Measurements from ENCODE around the gene GOLGA1. TPM values are rescaled to one million over a fixed set of nuclear protein-coding genes. Genes with fewer than 3 reads are reported as not detected.
A peak's percentile ranks its signal among the peaks of the same experiment; 100 is the strongest.

The GOLGA1 gene, protein sequence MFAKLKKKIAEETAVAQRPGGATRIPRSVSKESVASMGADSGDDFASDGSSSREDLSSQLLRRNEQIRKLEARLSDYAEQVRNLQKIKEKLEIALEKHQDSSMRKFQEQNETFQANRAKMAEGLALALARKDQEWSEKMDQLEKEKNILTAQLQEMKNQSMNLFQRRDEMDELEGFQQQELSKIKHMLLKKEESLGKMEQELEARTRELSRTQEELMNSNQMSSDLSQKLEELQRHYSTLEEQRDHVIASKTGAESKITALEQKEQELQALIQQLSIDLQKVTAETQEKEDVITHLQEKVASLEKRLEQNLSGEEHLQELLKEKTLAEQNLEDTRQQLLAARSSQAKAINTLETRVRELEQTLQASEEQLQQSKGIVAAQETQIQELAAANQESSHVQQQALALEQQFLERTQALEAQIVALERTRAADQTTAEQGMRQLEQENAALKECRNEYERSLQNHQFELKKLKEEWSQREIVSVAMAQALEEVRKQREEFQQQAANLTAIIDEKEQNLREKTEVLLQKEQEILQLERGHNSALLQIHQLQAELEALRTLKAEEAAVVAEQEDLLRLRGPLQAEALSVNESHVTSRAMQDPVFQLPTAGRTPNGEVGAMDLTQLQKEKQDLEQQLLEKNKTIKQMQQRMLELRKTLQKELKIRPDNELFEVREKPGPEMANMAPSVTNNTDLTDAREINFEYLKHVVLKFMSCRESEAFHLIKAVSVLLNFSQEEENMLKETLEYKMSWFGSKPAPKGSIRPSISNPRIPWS
- total RNA-seq, result 10 to 100 TPM; 17.8 to 18.1 TPM
- polyA plus RNA-seq (ENCODE audit: insufficient read length in 2 of 2), result 10 to 100 TPM; 19.6 to 21.7 TPM
- long read RNA-seq, donor 1, partial matches to known transcripts, result 0 of 4 reads
- long read RNA-seq, donor 1, other reads (novel, unspliced or antisense), result 0 of 4 reads
- long read RNA-seq, donor 2, result 0 reads
- long read RNA-seq, donor 3, partial matches to known transcripts, result 0 of 4 reads
- long read RNA-seq, donor 3, other reads (novel, unspliced or antisense), result 0 of 4 reads
- long read RNA-seq, donor 4, partial matches to known transcripts, result 8 of 12 reads
- long read RNA-seq, donor 4, other reads (novel, unspliced or antisense), result 0 of 12 reads

DNA sequence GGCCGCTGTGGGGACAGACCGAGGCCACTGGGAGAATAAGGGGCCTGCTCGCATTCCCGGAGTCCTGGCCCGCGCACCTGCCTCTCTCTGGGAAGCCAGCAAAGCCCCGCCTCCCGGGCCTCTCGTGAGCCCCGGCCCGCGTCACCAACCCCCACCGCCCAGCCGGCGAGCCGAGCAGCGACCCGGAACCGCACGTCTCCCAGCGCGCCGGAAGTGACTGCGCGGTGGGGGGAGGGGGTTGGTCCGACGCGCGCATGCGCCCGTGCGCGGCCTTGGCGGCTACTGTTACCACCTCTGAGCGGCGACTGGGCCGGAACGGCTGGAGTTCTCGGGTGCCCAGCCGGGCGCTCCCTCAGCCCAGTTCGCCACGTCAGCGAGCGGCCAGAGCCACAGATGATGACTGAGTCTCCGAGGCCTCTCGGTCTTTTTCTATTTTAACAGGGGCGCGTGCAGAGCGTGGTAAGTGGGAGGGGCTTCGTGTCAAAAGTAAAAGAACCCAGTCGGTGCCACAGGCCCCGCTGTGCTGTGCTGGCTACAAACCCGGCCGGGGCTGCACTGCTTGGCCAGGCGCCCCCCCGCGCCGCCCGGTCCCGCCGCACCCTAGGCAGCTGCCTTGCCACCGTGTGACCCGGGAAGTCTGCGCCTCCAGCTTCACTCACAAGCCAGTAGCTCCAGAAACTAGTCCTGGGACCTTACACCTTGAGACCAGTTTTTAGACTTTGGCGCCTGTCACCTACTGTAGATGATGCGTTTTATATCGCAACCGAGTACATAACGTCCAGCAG is at the start of gene GOLGA1:
TSS of gene GOLGA1 (minus strand) at position 190 of the 785 bp plus-strand sequence. CDS start 2,372 bp downstream, outside the sequence.
- DNase-seq (ENCODE audit: low read depth in 4 of 6, low spot score in 6 of 6), result peak; percentile 85 to 98 (median 91)
- Histone ChIP-seq H3K4me3 (ENCODE audit: low read depth, low read length) (peak within 1 kb of the TSS; percentile 99), H3K9me3 (ENCODE audit: control insufficient read depth, insufficient read depth, low read length) (no peaks in the 10 kb centered on the region), H3K4me1 (ENCODE audit: control insufficient read depth, insufficient read depth, low read length) (peaks cover 14% of the 10 kb centered on the region), H3K27ac (ENCODE audit: low read depth, low read length) (peak within 1 kb of the TSS; percentile 97), H3K27me3 (ENCODE audit: control insufficient read depth, insufficient read depth, low read length) (no peaks in the 10 kb centered on the region), H3K36me3 (ENCODE audit: control insufficient read depth, insufficient read depth, low read length) (peaks cover 10% of the 10 kb centered on the region)
- WGBS (ENCODE audit: insufficient coverage), result 0% methylated on average over 70 of the region's 70 CpGs

DNA sequence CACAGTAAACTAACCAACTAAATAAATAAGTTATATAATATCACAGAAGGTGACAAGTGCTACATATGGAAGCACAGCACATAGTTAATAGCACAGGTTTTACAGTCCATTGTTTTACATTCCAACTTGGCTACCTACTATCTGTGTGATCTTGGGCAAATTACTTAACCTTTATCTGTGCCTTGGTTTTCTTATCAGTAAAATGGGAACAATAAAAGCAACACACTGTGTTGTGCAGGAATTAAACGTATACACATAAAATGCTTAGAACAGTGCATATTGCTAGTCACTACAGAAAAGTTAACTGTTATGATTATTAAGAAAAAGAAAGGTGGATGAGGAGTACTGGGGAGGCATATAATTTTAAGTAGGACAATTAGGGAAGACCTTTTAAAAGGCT is 42.8 kb upstream of the GOLGA1 start:
- Histone ChIP-seq H3K4me1 (ENCODE audit: control insufficient read depth, insufficient read depth, low read length) (no peaks in the 10 kb centered on the region), H3K36me3 (ENCODE audit: control insufficient read depth, insufficient read depth, low read length) (peaks cover 4% of the 10 kb centered on the region), H3K27ac (ENCODE audit: low read depth, low read length) (no peak overlapping the region), H3K4me3 (ENCODE audit: low read depth, low read length) (no peak overlapping the region), H3K27me3 (ENCODE audit: control insufficient read depth, insufficient read depth, low read length) (no peaks in the 10 kb centered on the region), H3K9me3 (ENCODE audit: control insufficient read depth, insufficient read depth, low read length) (no peaks in the 10 kb centered on the region)
- WGBS (ENCODE audit: insufficient coverage), result no CpG with 5 or more reads among the region's 1 CpG
- no peak for DNase-seq (ENCODE audit: low read depth in 4 of 6, low spot score in 6 of 6)

DNA sequence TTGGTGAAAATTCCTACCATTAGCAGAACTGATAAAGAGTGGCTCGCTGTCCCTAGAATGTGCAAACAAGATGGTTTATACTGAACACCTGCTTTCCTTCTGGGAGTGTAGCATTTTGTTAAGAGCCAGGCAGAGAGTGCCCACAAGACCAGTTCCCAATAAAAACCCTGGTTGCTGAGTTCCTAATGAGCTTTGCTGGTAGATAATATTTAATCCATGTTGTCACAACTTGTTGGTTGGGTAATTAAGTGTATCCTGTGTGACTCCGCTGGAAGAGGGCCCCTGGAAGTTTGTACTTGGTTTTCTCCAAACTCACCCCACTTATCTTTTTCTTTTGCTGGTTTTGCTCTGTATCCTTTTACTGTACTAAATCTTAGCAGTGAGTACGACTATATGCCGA is 39.5 kb upstream of the GOLGA1 start:
- Histone ChIP-seq H3K9me3 (ENCODE audit: control insufficient read depth, insufficient read depth, low read length) (no peaks in the 10 kb centered on the region), H3K36me3 (ENCODE audit: control insufficient read depth, insufficient read depth, low read length) (peaks cover 3% of the 10 kb centered on the region), H3K4me1 (ENCODE audit: control insufficient read depth, insufficient read depth, low read length) (no peaks in the 10 kb centered on the region), H3K27me3 (ENCODE audit: control insufficient read depth, insufficient read depth, low read length) (no peaks in the 10 kb centered on the region), H3K4me3 (ENCODE audit: low read depth, low read length) (no peak overlapping the region), H3K27ac (ENCODE audit: low read depth, low read length) (no peak overlapping the region)
- WGBS (ENCODE audit: insufficient coverage), result no CpG with 5 or more reads among the region's 4 CpGs
- no peak for DNase-seq (ENCODE audit: low read depth in 4 of 6, low spot score in 6 of 6)

DNA sequence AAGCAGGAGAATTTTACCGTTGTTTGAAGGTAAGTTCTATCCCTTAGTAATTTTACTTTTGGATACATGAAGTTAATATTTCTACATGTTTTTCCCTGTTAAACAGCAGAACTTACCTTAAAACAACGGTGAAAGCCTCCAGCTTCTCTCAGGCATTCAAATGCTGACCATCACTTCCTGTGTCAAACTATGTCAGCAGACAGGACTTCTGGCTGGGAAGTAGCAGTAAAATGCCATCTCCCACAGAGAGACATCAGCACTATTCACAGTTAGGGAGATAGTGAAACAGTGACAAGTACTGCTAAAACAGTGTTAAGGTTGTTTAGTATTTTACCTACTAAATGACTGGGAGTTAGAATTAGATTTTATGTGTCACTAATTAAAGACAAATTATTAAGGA is 34.2 kb upstream of the GOLGA1 start:
- H3K9me3 ChIP-seq (ENCODE audit: control insufficient read depth, insufficient read depth, low read length), result no peaks in the 10 kb centered on the region
- no peak overlapping the region for H3K27ac ChIP-seq (ENCODE audit: low read depth, low read length)
- no peaks in the 10 kb centered on the region for H3K4me1 ChIP-seq (ENCODE audit: control insufficient read depth, insufficient read depth, low read length)
- H3K36me3 ChIP-seq (ENCODE audit: control insufficient read depth, insufficient read depth, low read length), result peaks cover 18% of the 10 kb centered on the region
- no peak overlapping the region for H3K4me3 ChIP-seq (ENCODE audit: low read depth, low read length)
- no peak for DNase-seq (ENCODE audit: low read depth in 4 of 6, low spot score in 6 of 6)
- WGBS (ENCODE audit: insufficient coverage), result 20% methylated on average over 1 of the region's 2 CpGs
- H3K27me3 ChIP-seq (ENCODE audit: control insufficient read depth, insufficient read depth, low read length), result no peaks in the 10 kb centered on the region

DNA sequence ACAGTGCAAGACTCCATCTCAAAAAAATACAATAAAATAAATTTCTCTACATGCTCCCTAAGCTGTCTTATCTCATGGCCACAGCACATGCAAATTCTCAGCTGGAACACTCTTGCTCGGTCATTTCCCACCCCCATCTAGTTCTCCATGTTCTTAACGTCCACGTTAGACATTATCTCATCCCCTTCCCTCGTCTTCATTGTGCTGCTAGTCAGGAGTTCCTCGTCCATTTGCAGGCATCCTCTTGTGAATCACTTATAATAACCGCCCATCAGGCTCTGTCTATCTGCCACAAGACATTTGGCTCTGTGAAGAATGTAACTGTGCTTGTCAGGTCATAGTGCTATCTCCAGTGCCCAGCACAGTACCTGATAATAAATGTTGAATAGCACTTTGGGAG is 32.9 kb upstream of the GOLGA1 start:
- no peak overlapping the region for H3K4me3 ChIP-seq (ENCODE audit: low read depth, low read length)
- peaks cover 18% of the 10 kb centered on the region for H3K36me3 ChIP-seq (ENCODE audit: control insufficient read depth, insufficient read depth, low read length)
- 94% methylated on average over 4 of the region's 6 CpGs for WGBS (ENCODE audit: insufficient coverage)
- H3K9me3 ChIP-seq (ENCODE audit: control insufficient read depth, insufficient read depth, low read length), result no peaks in the 10 kb centered on the region
- no peaks in the 10 kb centered on the region for H3K27me3 ChIP-seq (ENCODE audit: control insufficient read depth, insufficient read depth, low read length)
- no peaks in the 10 kb centered on the region for H3K4me1 ChIP-seq (ENCODE audit: control insufficient read depth, insufficient read depth, low read length)
- no peak overlapping the region for H3K27ac ChIP-seq (ENCODE audit: low read depth, low read length)
- DNase-seq (ENCODE audit: low read depth in 4 of 6, low spot score in 6 of 6), result no peak

DNA sequence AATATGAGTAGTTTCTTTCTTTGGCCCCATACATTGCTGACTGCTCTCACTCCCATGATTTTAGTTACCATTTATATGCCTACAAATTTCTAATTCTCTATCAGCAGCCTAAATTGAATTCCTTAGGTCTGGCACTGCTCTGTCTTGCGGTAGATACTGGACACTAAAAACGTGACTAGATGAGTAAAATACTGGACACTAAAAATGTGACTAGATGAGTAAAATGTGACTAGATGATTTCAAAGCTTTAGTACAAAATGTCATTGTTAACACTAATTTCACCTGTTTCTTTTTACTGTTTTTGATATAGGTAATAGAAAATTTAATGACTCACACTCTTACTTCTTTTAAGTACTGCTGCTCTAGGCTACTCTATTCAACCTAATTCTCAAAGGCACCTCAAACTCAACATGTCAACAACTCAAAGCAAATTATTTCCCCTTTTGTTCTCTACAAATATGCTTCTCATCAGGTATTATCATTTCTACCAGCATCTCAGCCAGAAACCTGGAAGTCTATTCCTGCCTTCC is 31.4 kb upstream of the GOLGA1 start:
- no peaks in the 10 kb centered on the region for H3K9me3 ChIP-seq (ENCODE audit: control insufficient read depth, insufficient read depth, low read length)
- H3K4me3 ChIP-seq (ENCODE audit: low read depth, low read length), result no peak overlapping the region
- H3K27ac ChIP-seq (ENCODE audit: low read depth, low read length), result no peak overlapping the region
- H3K27me3 ChIP-seq (ENCODE audit: control insufficient read depth, insufficient read depth, low read length), result no peaks in the 10 kb centered on the region
- DNase-seq (ENCODE audit: low read depth in 4 of 6, low spot score in 6 of 6), result no peak
- no CpG with 5 or more reads among the region's 2 CpGs for WGBS (ENCODE audit: insufficient coverage)
- peaks cover 18% of the 10 kb centered on the region for H3K36me3 ChIP-seq (ENCODE audit: control insufficient read depth, insufficient read depth, low read length)
- H3K4me1 ChIP-seq (ENCODE audit: control insufficient read depth, insufficient read depth, low read length), result no peaks in the 10 kb centered on the region

DNA sequence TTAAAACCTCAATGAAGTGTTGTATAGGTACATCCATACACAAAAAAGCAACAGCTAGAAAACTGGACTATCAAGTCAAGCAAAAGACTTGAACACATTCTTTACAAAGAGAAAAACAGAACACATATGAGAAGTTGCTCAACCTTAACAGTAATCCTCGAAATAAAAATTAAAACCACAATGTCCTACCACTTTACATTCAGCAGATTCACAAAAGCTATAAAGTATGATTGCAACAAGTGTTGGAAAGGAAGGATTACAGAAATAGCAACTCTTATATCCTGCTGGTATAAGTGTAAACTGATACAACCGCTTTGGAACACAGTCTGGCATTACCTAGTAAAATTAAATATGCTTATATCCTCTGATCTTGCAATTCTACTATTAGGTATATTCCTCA is 28.5 kb upstream of the GOLGA1 start:
- H3K36me3 ChIP-seq (ENCODE audit: control insufficient read depth, insufficient read depth, low read length), result peaks cover 18% of the 10 kb centered on the region
- DNase-seq (ENCODE audit: low read depth in 4 of 6, low spot score in 6 of 6), result no peak
- H3K4me3 ChIP-seq (ENCODE audit: low read depth, low read length), result no peak overlapping the region
- H3K27me3 ChIP-seq (ENCODE audit: control insufficient read depth, insufficient read depth, low read length), result no peaks in the 10 kb centered on the region
- H3K27ac ChIP-seq (ENCODE audit: low read depth, low read length), result no peak overlapping the region
- no CpG with 5 or more reads among the region's 2 CpGs for WGBS (ENCODE audit: insufficient coverage)
- H3K4me1 ChIP-seq (ENCODE audit: control insufficient read depth, insufficient read depth, low read length), result no peaks in the 10 kb centered on the region
- no peaks in the 10 kb centered on the region for H3K9me3 ChIP-seq (ENCODE audit: control insufficient read depth, insufficient read depth, low read length)

DNA sequence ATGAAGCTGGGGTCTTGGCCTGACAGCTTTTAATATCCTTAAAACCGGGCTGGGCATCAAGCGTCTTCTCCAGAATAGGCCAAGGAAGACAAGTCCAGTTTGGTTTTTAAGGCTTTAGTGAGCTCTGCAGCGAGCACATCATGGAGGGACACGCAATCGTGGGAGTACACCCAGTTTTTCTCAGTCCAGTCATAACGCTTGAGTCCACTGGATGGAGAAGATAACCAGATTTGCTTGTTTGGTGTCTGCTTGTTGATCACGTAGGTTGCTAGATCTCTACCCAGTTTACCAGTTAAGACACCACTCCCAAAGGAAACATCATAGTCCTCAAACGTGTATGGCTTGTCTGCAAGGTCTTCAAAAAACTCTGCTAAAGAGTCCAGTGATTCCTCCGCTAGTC is 27.4 kb upstream of the GOLGA1 start:
- 89% methylated on average over 8 of the region's 9 CpGs for WGBS (ENCODE audit: insufficient coverage)
- Histone ChIP-seq H3K36me3 (ENCODE audit: control insufficient read depth, insufficient read depth, low read length) (peaks cover 13% of the 10 kb centered on the region), H3K27ac (ENCODE audit: low read depth, low read length) (no peak overlapping the region), H3K27me3 (ENCODE audit: control insufficient read depth, insufficient read depth, low read length) (no peaks in the 10 kb centered on the region), H3K4me3 (ENCODE audit: low read depth, low read length) (no peak overlapping the region), H3K9me3 (ENCODE audit: control insufficient read depth, insufficient read depth, low read length) (no peaks in the 10 kb centered on the region), H3K4me1 (ENCODE audit: control insufficient read depth, insufficient read depth, low read length) (no peaks in the 10 kb centered on the region)
- no peak for DNase-seq (ENCODE audit: low read depth in 4 of 6, low spot score in 6 of 6)
